AML-193 (cell line): ENCODE results near the gene HDAC3.

Experiments
- DNase-seq, 2 experiments: peaks; one replicate each; lab custom pipeline; 2025; lab: John Stamatoyannopoulos, UW

The HDAC3 gene

GRCh38 chr5:141657937-141658545, 21.4 kb upstream of the HDAC3 start:
- DNase-seq, result no peak

DNA sequence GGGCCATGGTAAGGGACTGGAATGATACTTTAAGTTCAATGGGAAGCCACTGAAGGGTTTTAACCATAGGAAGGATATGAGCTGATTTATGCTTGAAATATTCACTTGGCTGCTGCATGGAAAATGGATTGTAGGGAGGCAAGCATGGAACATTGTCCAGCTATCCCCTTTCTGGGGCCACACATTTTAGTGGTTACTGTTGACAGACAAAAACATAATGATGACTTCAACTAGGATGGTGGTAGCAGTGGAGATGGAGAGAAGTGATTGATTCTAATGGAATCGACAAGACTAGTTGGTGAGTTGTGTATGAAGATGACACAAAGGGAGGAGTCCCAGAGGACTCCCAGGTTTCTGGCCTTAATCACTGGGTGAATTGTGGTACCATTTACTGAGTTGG, 20.8 kb upstream of the HDAC3 start:
- no peak for DNase-seq

GRCh38 chr5:141656396-141656795, 19.7 kb upstream of the HDAC3 start:
- no peak for DNase-seq

DNA sequence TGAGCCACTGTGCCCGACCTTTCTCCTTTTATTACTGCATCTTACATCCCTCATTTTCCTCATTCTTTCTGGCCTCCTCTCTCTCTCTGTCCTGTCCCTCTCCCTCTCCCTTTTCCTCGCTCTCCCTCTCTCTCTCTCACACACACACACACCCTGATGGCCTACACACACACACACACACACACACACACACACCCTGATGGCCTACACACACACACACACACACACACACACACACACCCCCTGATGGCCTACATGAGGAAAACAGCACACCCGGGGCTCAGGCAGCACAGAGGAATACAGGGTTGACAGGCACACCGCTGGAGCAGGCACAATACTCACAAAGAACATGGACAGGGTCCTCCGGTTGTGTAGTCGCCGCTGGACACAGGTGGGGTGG, 18.4 kb upstream of the HDAC3 start:
- no peak for DNase-seq

DNA sequence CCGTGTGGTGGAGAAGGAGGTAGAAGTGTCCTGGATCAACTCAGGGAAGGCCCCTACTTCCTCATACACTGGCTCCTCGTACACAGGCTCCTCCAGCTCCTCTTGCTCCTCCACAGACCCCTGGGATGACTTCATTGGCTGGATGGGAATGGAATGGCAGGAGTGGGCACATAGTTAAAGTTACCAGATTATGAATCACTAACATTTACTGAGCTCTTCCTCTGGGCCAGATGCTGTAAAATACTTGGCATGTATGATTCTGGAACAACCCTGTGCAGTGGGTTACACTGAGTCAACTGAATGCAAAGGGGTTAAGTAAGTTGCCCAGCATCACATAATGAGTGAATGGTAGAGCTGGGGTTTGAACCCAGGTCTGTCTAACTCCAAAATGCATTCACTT, 17.6 kb upstream of the HDAC3 start:
- DNase-seq, result no peak

DNA sequence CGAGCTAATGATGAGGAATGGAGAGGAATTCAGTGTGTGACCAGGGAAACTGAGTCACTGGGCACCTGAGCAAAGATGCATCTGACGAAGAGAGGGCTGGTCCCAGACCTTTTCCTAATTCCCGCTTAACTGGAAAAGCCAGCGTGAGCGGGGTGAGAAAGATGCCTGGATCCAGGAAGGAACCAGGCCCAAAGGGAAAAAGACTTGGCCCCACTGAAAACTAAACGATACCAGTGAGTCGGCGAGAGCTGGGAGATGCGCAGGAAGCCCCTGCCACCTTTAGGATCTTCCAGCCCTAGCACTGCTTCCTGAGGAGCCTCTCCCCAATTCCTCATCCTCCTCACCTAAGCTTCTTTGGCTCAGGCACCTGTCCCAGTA, 15.1 kb upstream of the HDAC3 start:
- no peak for DNase-seq

- peak; percentile 66 to 77 for DNase-seq
Observed at GRCh38 chr5:141650851-141651727, 14.4 kb upstream of the HDAC3 start, which contains the start of gene FCHSD1. FCHSD1 (minus strand) TSS chr5:141651418; CDS start chr5:141651368, 50 bp downstream.

GRCh38 chr5:141649972-141650371, 13.3 kb upstream of the HDAC3 start:
- no peak for DNase-seq

DNA sequence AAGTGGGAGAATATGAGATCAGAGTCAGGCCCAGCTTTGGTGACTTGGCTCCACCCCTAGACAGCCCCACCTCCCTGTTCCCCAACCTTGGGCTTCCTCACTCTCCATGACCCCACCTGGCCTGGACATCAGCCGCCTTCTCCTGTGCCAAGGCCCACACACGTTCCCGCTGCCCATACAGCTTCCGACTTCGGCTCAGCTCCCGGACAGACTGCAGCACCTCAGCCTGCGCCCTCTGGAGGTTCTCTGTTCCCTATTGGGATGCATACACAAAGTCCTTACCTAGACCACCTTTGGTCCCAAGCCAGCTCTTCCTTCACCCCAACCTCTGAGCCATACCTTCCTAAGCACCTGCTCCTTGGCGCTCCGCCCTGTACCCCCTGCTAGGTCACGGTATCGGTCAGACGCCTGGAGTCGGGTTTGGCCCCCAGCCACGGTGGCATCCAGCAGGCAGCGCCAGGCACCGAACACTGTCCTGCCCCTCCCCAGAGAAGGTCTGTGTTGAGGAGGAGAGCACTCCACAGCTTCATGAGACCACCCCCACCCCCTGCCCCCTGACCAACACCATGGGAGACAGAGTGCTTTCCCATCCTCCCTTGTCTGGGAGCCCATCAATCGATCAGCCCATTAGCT, 12.5 kb upstream of the HDAC3 start:
- DNase-seq, result no peak

DNA sequence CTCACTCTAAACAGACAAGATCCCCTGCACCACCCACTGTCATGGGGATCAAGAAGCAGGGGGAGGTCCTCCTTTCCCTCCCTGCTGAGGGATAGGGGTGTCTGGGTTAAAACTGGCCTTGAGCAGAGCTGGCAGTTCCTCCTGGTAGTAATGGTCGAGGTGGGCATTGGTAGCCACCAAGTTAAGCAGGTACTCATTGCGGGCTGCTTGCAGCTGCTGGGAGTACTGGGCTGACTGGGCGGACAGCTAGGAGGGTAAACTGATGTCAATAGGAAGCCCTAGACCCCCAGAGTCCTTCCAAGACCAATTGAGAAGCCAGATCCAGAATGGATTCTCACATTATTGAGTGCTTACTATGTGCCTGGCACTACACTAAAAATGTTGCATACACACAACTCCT, 11.2 kb upstream of the HDAC3 start:
- no peak for DNase-seq

DNA sequence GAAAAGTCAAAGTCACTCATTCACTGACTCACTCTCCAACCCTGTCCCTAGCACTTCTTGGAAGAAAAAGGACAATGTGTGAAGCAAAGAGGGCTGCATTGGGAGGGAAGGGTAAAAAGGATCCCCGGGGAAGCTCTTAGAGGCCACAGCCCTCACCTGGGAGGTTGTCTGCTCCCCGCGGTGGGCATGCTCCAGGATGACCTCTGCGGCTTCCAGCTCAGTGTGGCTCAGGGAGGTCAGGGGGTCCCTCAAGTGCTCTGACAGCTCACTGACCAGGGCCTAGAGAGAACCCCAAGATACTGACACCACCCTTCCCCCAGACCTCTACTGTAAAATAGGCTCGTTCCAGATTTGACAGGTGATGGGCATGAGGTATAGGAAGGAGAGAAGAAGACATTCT, 10.6 kb upstream of the HDAC3 start:
- DNase-seq, result no peak

DNA sequence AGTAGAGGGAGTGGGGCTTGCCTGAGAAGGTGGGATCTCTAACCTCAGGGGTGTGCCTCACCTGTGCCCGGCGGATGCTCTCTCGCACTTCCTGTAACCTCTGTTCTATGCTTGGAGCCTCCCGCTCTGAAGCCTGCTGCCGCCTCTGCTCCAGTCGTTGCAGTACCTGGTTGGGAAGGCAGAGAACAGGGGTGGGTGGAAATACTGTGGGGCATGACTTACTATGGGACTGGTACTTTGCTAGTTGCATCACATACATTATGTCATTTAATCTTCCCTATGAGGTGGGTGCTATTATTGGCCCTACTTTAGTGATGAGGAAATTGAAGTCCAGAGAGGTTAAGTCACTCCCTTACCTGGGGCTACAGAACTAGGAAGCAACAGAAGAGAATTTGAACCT, 9.4 kb upstream of the HDAC3 start:
- no peak for DNase-seq

DNA sequence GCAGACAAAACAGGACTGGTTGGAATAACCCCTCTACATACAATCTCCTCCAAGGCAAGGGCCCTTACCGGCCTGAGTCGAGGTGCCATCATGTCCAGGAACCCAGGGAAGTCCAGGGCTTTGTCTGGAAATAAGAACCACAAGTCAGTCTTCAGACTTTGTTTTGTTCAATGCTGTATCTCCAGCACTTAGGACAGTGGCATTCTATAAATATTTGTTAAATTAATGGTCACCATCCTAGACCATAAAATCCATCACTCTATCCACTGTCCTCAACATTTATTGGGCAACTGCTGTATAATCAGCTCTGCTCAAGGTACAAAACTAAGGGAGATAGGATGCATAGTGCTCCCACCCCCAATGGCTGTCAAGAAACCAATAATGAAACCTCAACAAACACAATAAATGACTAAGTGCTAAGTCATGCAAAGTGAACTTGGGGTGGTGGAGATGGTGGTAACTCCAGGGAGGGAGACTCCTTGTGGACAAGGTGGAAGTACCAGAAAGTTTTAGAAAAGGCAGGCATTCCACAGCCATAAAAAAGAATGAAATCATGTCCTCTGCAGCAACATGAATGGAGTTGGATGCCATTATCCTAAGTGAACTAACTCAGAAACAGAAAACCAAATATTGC, 5.1 kb upstream of the HDAC3 start:
- no peak for DNase-seq

- no peak for DNase-seq
Observed at GRCh38 chr5:141640698-141641097, 4.0 kb upstream of the HDAC3 start.

- DNase-seq, result no peak
Observed at GRCh38 chr5:141640051-141640415, 3.4 kb upstream of the HDAC3 start.

GRCh38 chr5:141639357-141640050, 2.9 kb upstream of the HDAC3 start:
- DNase-seq, result no peak

- no peak for DNase-seq
Observed at GRCh38 chr5:141638771-141639170, 2.1 kb upstream of the HDAC3 start.

GRCh38 chr5:141637767-141638419, 1.2 kb upstream of the HDAC3 start:
- peak; percentile 26 to 36 for DNase-seq

- DNase-seq, result no peak
Observed at GRCh38 chr5:141637123-141637766, 596 bp upstream of the HDAC3 start.

DNA sequence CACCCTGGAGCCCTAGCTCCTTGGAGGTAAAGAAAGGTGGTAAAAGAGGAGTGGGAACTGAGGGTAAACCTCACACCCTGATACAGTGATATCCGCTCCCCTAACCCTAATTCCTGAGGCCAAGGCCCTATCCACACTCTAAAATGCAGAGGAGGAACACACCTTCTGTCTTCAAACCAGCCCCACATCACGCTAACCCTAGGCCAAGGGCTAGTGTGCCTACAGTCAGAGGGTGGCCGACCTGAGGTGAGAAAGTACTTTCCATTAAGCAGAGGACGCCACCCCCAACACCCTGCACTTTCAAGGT, 590 bp downstream of the HDAC3 start:
- DNase-seq, result no peak

- no peak for DNase-seq
Observed at GRCh38 chr5:141635646-141636045, 1.0 kb downstream of the HDAC3 start.
